ENCODE results near the gene CEP44. TPM values are rescaled to one million over a fixed set of nuclear protein-coding genes. Genes with fewer than 3 reads are reported as not detected.

Gene CEP44
- total RNA-seq, 1 experiment from 2014 or later: 15.8 TPM

DNA sequence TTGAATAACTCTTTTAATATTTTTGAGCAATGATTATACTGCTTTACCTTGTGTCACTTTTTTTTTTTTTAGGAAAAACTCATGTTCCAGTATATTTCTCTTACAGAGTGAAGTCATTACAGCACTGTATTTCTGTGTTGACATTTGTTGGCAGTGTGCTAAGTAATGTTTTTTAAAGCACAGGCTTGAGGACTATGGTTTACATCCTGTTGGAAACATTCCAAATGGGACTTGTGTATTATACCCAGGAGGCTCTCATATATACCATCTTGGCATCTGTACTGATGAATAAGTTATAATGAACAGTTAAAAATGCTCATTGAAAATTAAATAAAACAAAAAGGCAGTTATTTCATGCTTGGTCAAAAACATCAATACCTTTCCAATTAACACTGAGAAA lies 33.8 kb downstream of the CEP44 start:
- TF ChIP-seq, protein P1, sequence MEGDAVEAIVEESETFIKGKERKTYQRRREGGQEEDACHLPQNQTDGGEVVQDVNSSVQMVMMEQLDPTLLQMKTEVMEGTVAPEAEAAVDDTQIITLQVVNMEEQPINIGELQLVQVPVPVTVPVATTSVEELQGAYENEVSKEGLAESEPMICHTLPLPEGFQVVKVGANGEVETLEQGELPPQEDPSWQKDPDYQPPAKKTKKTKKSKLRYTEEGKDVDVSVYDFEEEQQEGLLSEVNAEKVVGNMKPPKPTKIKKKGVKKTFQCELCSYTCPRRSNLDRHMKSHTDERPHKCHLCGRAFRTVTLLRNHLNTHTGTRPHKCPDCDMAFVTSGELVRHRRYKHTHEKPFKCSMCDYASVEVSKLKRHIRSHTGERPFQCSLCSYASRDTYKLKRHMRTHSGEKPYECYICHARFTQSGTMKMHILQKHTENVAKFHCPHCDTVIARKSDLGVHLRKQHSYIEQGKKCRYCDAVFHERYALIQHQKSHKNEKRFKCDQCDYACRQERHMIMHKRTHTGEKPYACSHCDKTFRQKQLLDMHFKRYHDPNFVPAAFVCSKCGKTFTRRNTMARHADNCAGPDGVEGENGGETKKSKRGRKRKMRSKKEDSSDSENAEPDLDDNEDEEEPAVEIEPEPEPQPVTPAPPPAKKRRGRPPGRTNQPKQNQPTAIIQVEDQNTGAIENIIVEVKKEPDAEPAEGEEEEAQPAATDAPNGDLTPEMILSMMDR (IDR thresholded peaks at IDR 0.05; ENCODE audit: unreplicated experiment): no peak
- no peak overlapping the region for H3K27ac Mint-ChIP-seq (ENCODE audit: unreplicated experiment)
- CTCF ChIA-PET: no interaction called here
- no peak overlapping the region for H3K4me3 Mint-ChIP-seq (ENCODE audit: low read depth, unreplicated experiment)
- intact Hi-C loops (cut with micrococcal nuclease; ENCODE audit: unreplicated experiment): loop anchor here (5.0 to 10.0 kb wide), 2 partner anchors 325 to 483 kb away; no protein-coding TSS in a partner anchor
- no peaks in the 10 kb centered on the region for H3K36me3 Mint-ChIP-seq (ENCODE audit: insufficient read depth, unreplicated experiment)
- no peaks in the 10 kb centered on the region for H3K9me3 Mint-ChIP-seq (ENCODE audit: low read depth, unreplicated experiment)
- BruUV-seq (replicated peaks): no TSS peak
- no peaks in the 10 kb centered on the region for H3K27me3 Mint-ChIP-seq (ENCODE audit: unreplicated experiment)
- DNase-seq: no peak
- H3K4me1 Mint-ChIP-seq (ENCODE audit: low read depth, unreplicated experiment): no peaks in the 10 kb centered on the region

DNA sequence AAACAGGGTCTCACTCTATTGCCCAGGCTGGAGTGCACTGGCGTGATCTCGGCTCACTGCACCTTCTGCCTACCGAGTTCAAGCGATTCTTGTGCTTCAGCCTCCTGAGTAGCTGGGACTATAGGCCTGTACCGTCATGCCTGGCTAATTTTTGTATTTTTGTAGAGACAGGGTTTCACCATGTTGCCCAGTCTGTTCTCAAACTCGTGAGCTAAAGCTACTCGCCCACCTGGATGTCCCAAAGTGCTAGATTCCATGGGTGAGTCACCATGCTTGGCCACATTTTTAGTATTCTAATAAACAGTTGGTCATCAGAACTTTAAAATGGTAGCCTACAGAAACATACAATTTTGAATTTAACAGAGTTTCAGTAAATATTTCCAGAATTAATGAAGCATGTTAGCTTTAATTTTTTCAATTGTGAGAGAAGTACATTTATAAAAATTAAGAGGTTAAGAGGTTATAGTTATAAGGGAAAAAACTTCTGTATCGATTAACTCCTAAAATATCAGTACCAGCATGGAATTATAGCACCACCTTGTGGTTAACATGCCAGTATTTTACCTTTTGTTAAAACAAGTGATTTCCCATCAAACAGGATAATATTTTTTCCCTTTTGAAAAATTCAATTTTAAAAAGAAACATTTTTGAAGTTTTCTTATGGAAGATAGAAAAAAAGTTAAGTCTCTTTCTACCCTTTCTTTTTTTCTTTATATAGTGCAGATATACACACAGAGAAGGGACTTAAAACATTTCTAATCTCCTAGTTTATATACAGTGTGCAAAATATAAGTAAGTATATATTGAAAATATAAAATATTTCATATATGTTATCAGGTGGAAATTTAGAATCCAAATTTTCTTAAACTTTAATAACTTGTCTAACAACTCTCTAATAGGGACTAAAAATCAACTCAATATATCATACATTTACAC lies 35.4 kb downstream of the CEP44 start:
- TF ChIP-seq, protein P1 (IDR thresholded peaks at IDR 0.05; ENCODE audit: unreplicated experiment): peak; percentile 23
- no peak overlapping the region for H3K4me3 Mint-ChIP-seq (ENCODE audit: low read depth, unreplicated experiment)
- H3K27ac Mint-ChIP-seq (ENCODE audit: unreplicated experiment): no peak overlapping the region
- intact Hi-C loops (cut with micrococcal nuclease; ENCODE audit: unreplicated experiment): loop anchor here (1.0 to 10.0 kb wide), 3 partner anchors 97 to 484 kb away; no protein-coding TSS in a partner anchor
- no TSS peak for BruUV-seq (replicated peaks)
- H3K36me3 Mint-ChIP-seq (ENCODE audit: insufficient read depth, unreplicated experiment): no peaks in the 10 kb centered on the region
- CTCF ChIA-PET: interaction anchor here (1.3 kb wide), 1 partner anchor 97 kb away, joined by 5 read pairs; no protein-coding TSS in a partner anchor
- H3K27me3 Mint-ChIP-seq (ENCODE audit: unreplicated experiment): no peaks in the 10 kb centered on the region
- no peaks in the 10 kb centered on the region for H3K4me1 Mint-ChIP-seq (ENCODE audit: low read depth, unreplicated experiment)
- no peaks in the 10 kb centered on the region for H3K9me3 Mint-ChIP-seq (ENCODE audit: low read depth, unreplicated experiment)
- no peak for DNase-seq

DNA sequence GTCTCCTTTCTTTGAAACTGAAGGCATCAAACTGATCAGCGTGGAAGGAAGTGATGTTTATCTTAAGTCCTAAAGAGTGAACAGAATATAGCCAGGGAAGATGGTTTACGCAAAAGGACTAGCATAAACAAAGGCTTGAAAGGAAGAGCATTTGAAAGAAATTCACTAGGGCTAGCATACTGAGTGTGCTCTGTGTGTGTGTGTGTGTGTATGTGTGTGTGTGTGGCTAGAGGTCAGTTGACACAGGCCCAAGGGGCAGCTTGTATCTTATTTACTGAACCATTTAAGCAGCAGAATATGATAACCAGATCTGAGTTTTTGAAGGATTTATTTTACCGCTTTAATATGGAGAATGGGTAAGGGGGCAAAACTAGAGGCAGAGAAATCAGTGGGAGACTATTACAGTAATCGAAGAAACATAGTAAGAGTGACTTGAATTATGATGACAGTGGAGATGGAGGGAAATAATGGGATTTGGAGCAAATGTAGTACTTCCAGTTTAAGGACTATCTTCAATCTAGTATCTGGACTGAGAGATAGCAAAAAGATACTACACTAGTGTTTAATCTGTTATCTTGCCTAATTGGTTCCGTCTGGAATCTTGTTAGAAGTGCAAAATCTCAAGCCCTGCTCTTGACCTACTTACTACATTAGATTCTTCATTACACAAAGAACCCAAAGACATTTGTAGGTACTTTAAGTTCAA lies 36.9 kb downstream of the CEP44 start:
- intact Hi-C loops (cut with micrococcal nuclease; ENCODE audit: unreplicated experiment): no loop called here
- no peak for DNase-seq

DNA sequence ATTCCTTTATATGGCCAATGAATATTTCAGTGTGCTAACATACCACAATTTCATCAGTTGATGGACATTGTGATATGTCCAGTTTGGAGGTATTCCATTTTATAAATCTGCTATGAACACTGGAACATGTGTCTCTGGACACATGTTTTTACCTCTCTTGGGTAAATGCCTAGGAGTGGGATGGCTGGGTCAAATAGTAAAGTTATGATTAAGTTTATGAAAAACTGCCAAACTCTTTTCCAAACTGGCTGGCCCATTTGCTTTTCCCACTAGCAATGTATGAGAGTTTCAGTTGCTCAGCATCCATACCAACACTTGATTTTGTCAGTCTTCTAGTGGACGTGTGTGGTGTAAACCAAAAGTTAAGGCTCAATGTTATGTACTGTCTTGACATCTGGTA lies 40.5 kb downstream of the CEP44 start:
- Mint-ChIP-seq H3K4me3 (ENCODE audit: low read depth, unreplicated experiment) (no peak overlapping the region), H3K9me3 (ENCODE audit: low read depth, unreplicated experiment) (no peaks in the 10 kb centered on the region), H3K36me3 (ENCODE audit: insufficient read depth, unreplicated experiment) (no peaks in the 10 kb centered on the region), H3K27me3 (ENCODE audit: unreplicated experiment) (no peaks in the 10 kb centered on the region), H3K27ac (ENCODE audit: unreplicated experiment) (no peak overlapping the region), H3K4me1 (ENCODE audit: low read depth, unreplicated experiment) (no peaks in the 10 kb centered on the region)
- BruUV-seq (replicated peaks): no TSS peak
- CTCF ChIA-PET: no interaction called here
- TF ChIP-seq, protein P1 (IDR thresholded peaks at IDR 0.05; ENCODE audit: unreplicated experiment): no peak
- no peak for DNase-seq
- intact Hi-C loops (cut with micrococcal nuclease; ENCODE audit: unreplicated experiment): no loop called here

More for the DNA sequence above, 36.9 kb downstream of the CEP44 start:
- CTCF ChIA-PET: no interaction called here
- TF ChIP-seq, protein P1 (IDR thresholded peaks at IDR 0.05; ENCODE audit: unreplicated experiment): no peak
- no TSS peak for BruUV-seq (replicated peaks)
- Mint-ChIP-seq H3K4me3 (ENCODE audit: low read depth, unreplicated experiment) (no peak overlapping the region), H3K4me1 (ENCODE audit: low read depth, unreplicated experiment) (no peaks in the 10 kb centered on the region), H3K9me3 (ENCODE audit: low read depth, unreplicated experiment) (no peaks in the 10 kb centered on the region), H3K27ac (ENCODE audit: unreplicated experiment) (no peak overlapping the region), H3K27me3 (ENCODE audit: unreplicated experiment) (no peaks in the 10 kb centered on the region), H3K36me3 (ENCODE audit: insufficient read depth, unreplicated experiment) (no peaks in the 10 kb centered on the region)
